Measurements from ENCODE around the gene FRMD4A.
A peak's percentile ranks its signal among the peaks of the same experiment; 100 is the strongest.

The FRMD4A gene

DNA sequence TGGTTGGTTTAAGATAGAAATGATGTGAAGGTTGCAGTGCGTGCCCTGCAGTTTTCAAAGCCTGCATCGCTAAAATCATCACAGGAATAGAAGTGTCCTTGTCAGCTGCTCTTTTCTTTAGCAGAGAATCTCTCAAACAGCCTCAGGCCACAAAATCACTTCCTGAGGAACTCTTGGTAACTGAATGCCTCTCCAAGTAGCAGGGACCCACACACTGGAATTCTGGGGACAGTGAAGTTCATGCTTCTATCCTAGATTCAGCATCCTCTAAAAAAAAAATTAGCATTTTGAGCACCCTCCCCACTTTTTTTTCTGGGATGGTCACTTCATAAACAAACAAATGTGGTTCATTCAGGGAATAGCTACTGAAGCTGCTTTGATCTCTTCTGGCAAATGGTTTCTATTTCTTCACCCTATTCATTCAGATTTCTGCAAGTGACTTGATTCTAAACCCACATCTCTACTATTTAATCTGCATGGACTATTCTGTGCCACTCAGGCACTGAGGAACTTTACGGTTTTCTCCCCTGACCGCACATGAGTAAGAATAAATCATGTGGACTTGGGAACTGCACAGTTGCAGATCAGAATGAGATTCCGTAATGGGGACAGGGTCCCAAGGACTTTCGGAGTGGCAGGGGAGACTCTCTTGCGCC lies 306.9 kb downstream of the FRMD4A start:
- no peak overlapping the region for H3K9ac ChIP-seq (ENCODE audit: low read length in 5 of 5)
- no peaks in the 10 kb centered on the region for H3K27me3 ChIP-seq (ENCODE audit: control insufficient read depth in 5 of 5, insufficient read depth in 4 of 5, low read length in 5 of 5)
- peak overlapping the region in 1 of 5 donors; percentile 24 for H3K4me3 ChIP-seq (ENCODE audit: low read depth in 1 of 5, low read length in 5 of 5)
- H3K27ac ChIP-seq (ENCODE audit: low read depth, low read length) = no peak overlapping the region
- H3K9me3 ChIP-seq (ENCODE audit: control insufficient read depth in 5 of 5, low read length in 5 of 5) = peaks cover 0 to under 1% (median 0%) of the 10 kb centered on the region in 5 donors
- peaks cover 0 to 10% (median 0%) of the 10 kb centered on the region in 5 donors for H3K4me1 ChIP-seq (ENCODE audit: control insufficient read depth in 5 of 5, insufficient read depth in 5 of 5, low read length in 5 of 5)
- no peaks in the 10 kb centered on the region for H3K36me3 ChIP-seq (ENCODE audit: control insufficient read depth in 5 of 5, insufficient read depth in 5 of 5, low read length in 5 of 5)

GRCh38 chr10:14022954-14023672 lies 307.6 kb downstream of the FRMD4A start:
- no peak overlapping the region for H3K27ac ChIP-seq (ENCODE audit: low read depth, low read length)

DNA sequence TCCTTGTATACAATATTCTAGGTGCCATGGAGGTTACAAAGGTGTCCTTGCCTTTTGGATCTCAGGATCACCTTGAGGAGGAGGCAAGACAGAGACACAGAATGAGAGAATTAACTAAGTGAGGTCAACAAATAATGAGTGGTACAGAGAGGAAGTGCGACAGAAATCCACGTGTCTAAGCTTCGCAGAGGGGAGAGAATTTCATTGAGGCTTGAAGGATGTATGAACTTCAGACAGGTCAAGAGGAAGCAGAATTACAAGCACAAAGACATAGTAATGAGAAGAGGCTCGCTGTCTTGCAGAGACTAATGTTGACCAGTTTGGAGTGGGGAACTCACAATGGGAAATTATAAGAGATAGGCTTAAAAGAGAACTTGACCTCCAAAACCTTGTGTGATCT lies 308.7 kb downstream of the FRMD4A start:
- H3K27me3 ChIP-seq (ENCODE audit: control insufficient read depth in 5 of 5, insufficient read depth in 4 of 5, low read length in 5 of 5) = no peaks in the 10 kb centered on the region
- no peak overlapping the region for H3K4me3 ChIP-seq (ENCODE audit: low read depth in 1 of 5, low read length in 5 of 5)
- H3K9ac ChIP-seq (ENCODE audit: low read length in 5 of 5) = no peak overlapping the region
- H3K36me3 ChIP-seq (ENCODE audit: control insufficient read depth in 5 of 5, insufficient read depth in 5 of 5, low read length in 5 of 5) = no peaks in the 10 kb centered on the region
- H3K4me1 ChIP-seq (ENCODE audit: control insufficient read depth in 5 of 5, insufficient read depth in 5 of 5, low read length in 5 of 5) = peaks cover 0 to 18% (median 0%) of the 10 kb centered on the region in 5 donors
- H3K9me3 ChIP-seq (ENCODE audit: control insufficient read depth in 5 of 5, low read length in 5 of 5) = peaks cover 0 to 2% (median 0%) of the 10 kb centered on the region in 5 donors
- no peak overlapping the region for H3K27ac ChIP-seq (ENCODE audit: low read depth, low read length)

More at GRCh38 chr10:14022954-14023672, 307.6 kb downstream of the FRMD4A start:
- no peak overlapping the region for H3K9ac ChIP-seq (ENCODE audit: low read length in 5 of 5)
- peaks cover 0 to 10% (median 0%) of the 10 kb centered on the region in 5 donors for H3K4me1 ChIP-seq (ENCODE audit: control insufficient read depth in 5 of 5, insufficient read depth in 5 of 5, low read length in 5 of 5)
- H3K36me3 ChIP-seq (ENCODE audit: control insufficient read depth in 5 of 5, insufficient read depth in 5 of 5, low read length in 5 of 5) = no peaks in the 10 kb centered on the region
- peaks cover 0 to 2% (median 0%) of the 10 kb centered on the region in 5 donors for H3K9me3 ChIP-seq (ENCODE audit: control insufficient read depth in 5 of 5, low read length in 5 of 5)
- H3K27me3 ChIP-seq (ENCODE audit: control insufficient read depth in 5 of 5, insufficient read depth in 4 of 5, low read length in 5 of 5) = no peaks in the 10 kb centered on the region
- H3K4me3 ChIP-seq (ENCODE audit: low read depth in 1 of 5, low read length in 5 of 5) = peak overlapping the region in 1 of 5 donors; percentile 24

GRCh38 chr10:14020037-14020664 lies 310.6 kb downstream of the FRMD4A start:
- H3K4me3 ChIP-seq (ENCODE audit: low read depth in 1 of 5, low read length in 5 of 5) = no peak overlapping the region
- no peaks in the 10 kb centered on the region for H3K36me3 ChIP-seq (ENCODE audit: control insufficient read depth in 5 of 5, insufficient read depth in 5 of 5, low read length in 5 of 5)
- H3K4me1 ChIP-seq (ENCODE audit: control insufficient read depth in 5 of 5, insufficient read depth in 5 of 5, low read length in 5 of 5) = peaks cover 3 to 30% (median 12%) of the 10 kb centered on the region in 5 donors
- H3K27me3 ChIP-seq (ENCODE audit: control insufficient read depth in 5 of 5, insufficient read depth in 4 of 5, low read length in 5 of 5) = no peaks in the 10 kb centered on the region
- H3K27ac ChIP-seq (ENCODE audit: low read depth, low read length) = no peak overlapping the region
- H3K9ac ChIP-seq (ENCODE audit: low read length in 5 of 5) = no peak overlapping the region
- peaks cover 0 to 2% (median 0%) of the 10 kb centered on the region in 5 donors for H3K9me3 ChIP-seq (ENCODE audit: control insufficient read depth in 5 of 5, low read length in 5 of 5)

- Histone ChIP-seq H3K36me3 (ENCODE audit: control insufficient read depth in 5 of 5, insufficient read depth in 5 of 5, low read length in 5 of 5) (no peaks in the 10 kb centered on the region), H3K27ac (ENCODE audit: low read depth, low read length) (no peak overlapping the region), H3K4me3 (ENCODE audit: low read depth in 1 of 5, low read length in 5 of 5) (no peak overlapping the region), H3K4me1 (ENCODE audit: control insufficient read depth in 5 of 5, insufficient read depth in 5 of 5, low read length in 5 of 5) (peaks cover 3 to 26% (median 12%) of the 10 kb centered on the region in 5 donors), H3K9me3 (ENCODE audit: control insufficient read depth in 5 of 5, low read length in 5 of 5) (peaks cover 0 to 2% (median 0%) of the 10 kb centered on the region in 5 donors), H3K9ac (ENCODE audit: low read length in 5 of 5) (no peak overlapping the region), H3K27me3 (ENCODE audit: control insufficient read depth in 5 of 5, insufficient read depth in 4 of 5, low read length in 5 of 5) (no peaks in the 10 kb centered on the region)
These were observed 313.3 kb downstream of the FRMD4A start for GRCh38 chr10:14017467-14017866.

DNA sequence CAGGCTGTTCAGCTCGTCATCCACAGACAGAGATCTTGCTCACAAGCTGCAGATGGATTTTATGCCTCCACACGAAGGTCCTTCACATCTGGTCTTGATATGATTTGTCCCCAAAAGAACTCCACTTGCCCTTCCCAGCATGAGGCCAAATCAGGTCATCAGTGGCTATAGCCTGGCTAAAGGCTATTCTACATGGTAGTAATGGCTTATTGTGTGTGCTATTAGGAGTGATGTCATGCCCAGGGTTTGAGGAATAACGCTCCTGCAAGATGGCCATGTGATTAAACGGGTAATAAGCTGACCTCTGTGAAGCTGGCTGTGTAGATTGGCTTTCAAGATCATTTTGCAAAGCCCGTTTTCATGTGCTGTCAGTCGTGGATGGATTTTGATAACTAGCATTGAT lies 313.8 kb downstream of the FRMD4A start:
- Histone ChIP-seq H3K9ac (ENCODE audit: low read length in 5 of 5) (no peak overlapping the region), H3K4me1 (ENCODE audit: control insufficient read depth in 5 of 5, insufficient read depth in 5 of 5, low read length in 5 of 5) (peaks cover 3 to 26% (median 12%) of the 10 kb centered on the region in 5 donors), H3K36me3 (ENCODE audit: control insufficient read depth in 5 of 5, insufficient read depth in 5 of 5, low read length in 5 of 5) (no peaks in the 10 kb centered on the region), H3K27ac (ENCODE audit: low read depth, low read length) (no peak overlapping the region), H3K9me3 (ENCODE audit: control insufficient read depth in 5 of 5, low read length in 5 of 5) (peaks cover 0 to 2% (median 0%) of the 10 kb centered on the region in 5 donors), H3K4me3 (ENCODE audit: low read depth in 1 of 5, low read length in 5 of 5) (no peak overlapping the region), H3K27me3 (ENCODE audit: control insufficient read depth in 5 of 5, insufficient read depth in 4 of 5, low read length in 5 of 5) (no peaks in the 10 kb centered on the region)

DNA sequence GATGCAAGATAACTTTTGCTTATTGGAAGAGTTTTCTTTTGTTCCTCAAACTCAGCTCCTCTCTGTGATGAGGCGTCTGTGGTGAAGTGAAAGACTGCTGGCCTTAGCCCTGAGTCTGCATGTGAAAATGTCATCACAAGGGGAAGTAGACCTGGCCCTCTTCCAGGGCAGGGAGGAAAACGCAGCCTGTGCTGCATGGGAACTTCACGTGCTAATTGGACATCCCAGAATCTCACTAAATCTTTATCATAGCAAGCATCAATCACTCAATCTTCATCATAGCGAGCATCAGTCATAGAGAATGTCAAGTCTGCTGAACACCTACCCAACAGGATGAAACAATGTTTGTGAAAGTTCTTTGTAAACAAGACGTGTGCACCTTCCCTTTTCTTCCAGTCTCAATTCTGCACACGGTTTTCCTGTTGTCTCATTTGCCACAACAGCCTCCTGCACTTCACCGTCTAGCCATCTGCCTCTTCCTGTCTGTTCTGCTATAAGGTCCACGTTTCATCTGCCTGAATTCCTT lies 314.6 kb downstream of the FRMD4A start:
- H3K27ac ChIP-seq (ENCODE audit: low read depth, low read length) = no peak overlapping the region
- H3K4me1 ChIP-seq (ENCODE audit: control insufficient read depth in 5 of 5, insufficient read depth in 5 of 5, low read length in 5 of 5) = peaks cover 3 to 28% (median 12%) of the 10 kb centered on the region in 5 donors
- peaks cover 0 to 3% (median 0%) of the 10 kb centered on the region in 5 donors for H3K27me3 ChIP-seq (ENCODE audit: control insufficient read depth in 5 of 5, insufficient read depth in 4 of 5, low read length in 5 of 5)
- H3K4me3 ChIP-seq (ENCODE audit: low read depth in 1 of 5, low read length in 5 of 5) = no peak overlapping the region
- no peaks in the 10 kb centered on the region for H3K36me3 ChIP-seq (ENCODE audit: control insufficient read depth in 5 of 5, insufficient read depth in 5 of 5, low read length in 5 of 5)
- peaks cover 0 to 2% (median 0%) of the 10 kb centered on the region in 5 donors for H3K9me3 ChIP-seq (ENCODE audit: control insufficient read depth in 5 of 5, low read length in 5 of 5)
- no peak overlapping the region for H3K9ac ChIP-seq (ENCODE audit: low read length in 5 of 5)

GRCh38 chr10:14014423-14014822 lies 316.3 kb downstream of the FRMD4A start:
- peaks cover 0 to 2% (median 0%) of the 10 kb centered on the region in 5 donors for H3K9me3 ChIP-seq (ENCODE audit: control insufficient read depth in 5 of 5, low read length in 5 of 5)
- no peak overlapping the region for H3K27ac ChIP-seq (ENCODE audit: low read depth, low read length)
- peaks cover 0 to 9% (median 3%) of the 10 kb centered on the region in 5 donors for H3K27me3 ChIP-seq (ENCODE audit: control insufficient read depth in 5 of 5, insufficient read depth in 4 of 5, low read length in 5 of 5)
- no peaks in the 10 kb centered on the region for H3K36me3 ChIP-seq (ENCODE audit: control insufficient read depth in 5 of 5, insufficient read depth in 5 of 5, low read length in 5 of 5)
- H3K9ac ChIP-seq (ENCODE audit: low read length in 5 of 5) = no peak overlapping the region
- H3K4me1 ChIP-seq (ENCODE audit: control insufficient read depth in 5 of 5, insufficient read depth in 5 of 5, low read length in 5 of 5) = peaks cover 3 to 40% (median 23%) of the 10 kb centered on the region in 5 donors
- no peak overlapping the region for H3K4me3 ChIP-seq (ENCODE audit: low read depth in 1 of 5, low read length in 5 of 5)

DNA sequence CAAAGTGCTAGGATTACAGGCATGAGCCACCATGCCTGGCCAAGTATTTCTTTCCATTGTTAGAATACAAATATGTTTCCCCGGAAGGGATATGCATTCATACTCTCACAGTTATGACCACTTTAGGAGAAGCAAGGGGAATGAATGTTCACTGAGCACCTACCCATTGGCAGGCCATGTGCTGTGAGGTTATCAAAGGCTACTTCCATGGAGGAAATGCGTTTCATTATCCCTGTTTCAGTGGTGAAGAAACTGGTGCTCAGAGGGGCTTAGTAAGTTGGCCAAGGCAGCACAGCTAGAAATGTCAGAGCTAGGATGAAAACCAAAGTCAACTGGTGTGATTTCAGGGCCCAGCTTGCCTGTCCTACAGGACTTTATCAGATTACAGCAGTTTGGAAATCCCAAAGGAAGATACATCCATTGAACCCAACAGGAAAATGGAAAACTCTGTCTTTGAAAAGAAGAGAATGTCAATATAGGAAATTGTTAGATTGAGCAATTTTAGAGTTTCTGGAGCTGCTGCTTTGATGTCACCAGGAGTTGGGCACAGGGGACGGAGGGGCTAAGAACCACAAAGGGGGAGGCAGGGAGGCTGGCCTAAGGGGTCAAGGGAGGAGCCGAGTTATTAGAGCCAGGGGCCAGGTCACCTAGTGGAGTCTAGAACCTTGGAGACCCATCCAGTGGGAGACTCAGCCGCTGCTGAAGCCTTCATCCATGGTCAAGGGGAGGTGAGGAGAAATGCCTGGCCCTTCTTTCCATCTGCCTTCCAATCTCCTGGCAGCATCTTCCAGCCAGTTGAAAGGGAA lies 319.8 kb downstream of the FRMD4A start:
- Histone ChIP-seq H3K9me3 (ENCODE audit: control insufficient read depth in 5 of 5, low read length in 5 of 5) (no peaks in the 10 kb centered on the region), H3K27ac (ENCODE audit: low read depth, low read length) (no peak overlapping the region), H3K36me3 (ENCODE audit: control insufficient read depth in 5 of 5, insufficient read depth in 5 of 5, low read length in 5 of 5) (no peaks in the 10 kb centered on the region), H3K27me3 (ENCODE audit: control insufficient read depth in 5 of 5, insufficient read depth in 4 of 5, low read length in 5 of 5) (peaks cover 0 to 22% (median 9%) of the 10 kb centered on the region in 5 donors), H3K4me1 (ENCODE audit: control insufficient read depth in 5 of 5, insufficient read depth in 5 of 5, low read length in 5 of 5) (peaks cover 5 to 45% (median 30%) of the 10 kb centered on the region in 5 donors), H3K4me3 (ENCODE audit: low read depth in 1 of 5, low read length in 5 of 5) (no peak overlapping the region), H3K9ac (ENCODE audit: low read length in 5 of 5) (no peak overlapping the region)
